Skeletal muscle tissue (tissue), 4 donors: ENCODE results near the gene MOCS3. TPM values are rescaled to one million over a fixed set of nuclear protein-coding genes. Genes with fewer than 3 reads are reported as not detected.

Experiments
- H3K27ac ChIP-seq: one replicate; pipeline ENCODE4 v1.7.0; 2013; ENCODE audit warnings: mild to moderate bottlenecking, low read depth, low read length, inconsistent platforms
- H3K27me3 ChIP-seq, 3 donors: one replicate each; pipeline ENCODE4 v1.7.0; 2013; ENCODE audit warnings: low read length in 3 of 3; ENCODE audit not compliant: control insufficient read depth in 3 of 3, insufficient read depth in 3 of 3
- H3K36me3 ChIP-seq, 3 donors: one replicate each; pipeline ENCODE4 v1.7.0; 2013; ENCODE audit warnings: low read length in 3 of 3; ENCODE audit not compliant: control insufficient read depth in 3 of 3, insufficient read depth in 3 of 3
- H3K4me1 ChIP-seq, 3 donors: one replicate each; pipeline ENCODE4 v1.7.0; 2013; ENCODE audit warnings: low read length in 3 of 3, mild to moderate bottlenecking in 3 of 3; ENCODE audit not compliant: control insufficient read depth in 3 of 3, insufficient read depth in 3 of 3
- H3K4me3 ChIP-seq, 3 donors: one replicate each; pipeline ENCODE4 v1.7.0; 2013; ENCODE audit warnings: low read length in 3 of 3
- H3K9ac ChIP-seq, 3 donors: one replicate each; pipeline ENCODE4 v1.7.0; 2013; ENCODE audit warnings: low read length in 3 of 3, mild to moderate bottlenecking in 3 of 3, moderate library complexity in 2 of 3, low read depth in 1 of 3
- H3K9me3 ChIP-seq, 3 donors: one replicate each; pipeline ENCODE4 v1.7.0; 2013; ENCODE audit warnings: low read length in 3 of 3; ENCODE audit not compliant: control insufficient read depth in 3 of 3
- total RNA-seq: library from RNA; depleted of rRNA; stranded (reverse); fragments of >200 nt; gene quantifications from one replicate; pipeline ENCODE4 v1.2.3, GENCODE V29; 2014
- donor health status: Osteomylitis.

MOCS3 gene, protein sequence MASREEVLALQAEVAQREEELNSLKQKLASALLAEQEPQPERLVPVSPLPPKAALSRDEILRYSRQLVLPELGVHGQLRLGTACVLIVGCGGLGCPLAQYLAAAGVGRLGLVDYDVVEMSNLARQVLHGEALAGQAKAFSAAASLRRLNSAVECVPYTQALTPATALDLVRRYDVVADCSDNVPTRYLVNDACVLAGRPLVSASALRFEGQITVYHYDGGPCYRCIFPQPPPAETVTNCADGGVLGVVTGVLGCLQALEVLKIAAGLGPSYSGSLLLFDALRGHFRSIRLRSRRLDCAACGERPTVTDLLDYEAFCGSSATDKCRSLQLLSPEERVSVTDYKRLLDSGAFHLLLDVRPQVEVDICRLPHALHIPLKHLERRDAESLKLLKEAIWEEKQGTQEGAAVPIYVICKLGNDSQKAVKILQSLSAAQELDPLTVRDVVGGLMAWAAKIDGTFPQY
- total RNA-seq: 6.8 TPM

DNA sequence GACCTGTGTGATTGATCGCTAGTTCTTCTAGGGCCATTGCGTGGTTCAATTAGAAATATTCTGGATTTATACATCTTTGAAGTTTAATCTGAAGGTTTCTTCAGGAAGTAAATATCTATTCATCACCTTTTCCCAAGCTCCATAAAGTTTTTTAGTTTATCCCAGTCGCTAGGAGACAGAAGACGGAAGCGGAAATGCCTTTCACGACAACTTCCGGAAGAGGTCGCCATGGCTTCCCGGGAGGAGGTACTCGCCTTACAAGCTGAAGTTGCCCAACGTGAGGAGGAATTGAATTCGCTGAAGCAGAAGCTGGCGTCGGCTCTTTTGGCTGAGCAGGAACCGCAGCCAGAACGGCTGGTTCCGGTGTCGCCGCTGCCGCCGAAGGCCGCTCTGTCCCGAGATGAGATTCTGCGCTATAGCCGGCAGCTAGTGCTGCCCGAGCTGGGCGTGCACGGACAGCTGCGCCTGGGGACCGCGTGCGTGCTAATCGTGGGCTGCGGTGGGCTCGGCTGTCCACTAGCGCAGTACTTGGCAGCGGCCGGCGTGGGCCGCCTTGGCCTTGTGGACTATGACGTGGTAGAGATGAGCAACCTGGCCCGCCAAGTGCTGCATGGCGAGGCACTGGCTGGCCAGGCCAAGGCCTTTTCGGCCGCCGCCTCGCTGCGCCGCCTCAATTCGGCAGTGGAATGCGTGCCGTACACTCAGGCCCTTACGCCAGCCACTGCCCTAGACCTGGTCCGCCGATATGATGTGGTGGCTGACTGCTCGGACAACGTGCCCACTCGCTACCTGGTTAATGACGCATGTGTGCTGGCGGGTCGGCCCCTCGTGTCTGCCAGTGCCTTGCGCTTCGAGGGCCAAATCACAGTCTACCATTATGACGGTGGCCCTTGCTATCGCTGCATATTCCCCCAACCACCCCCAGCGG is at the start of gene MOCS3:
Gene MOCS3 (plus strand): TSS at position 204 of the 928 bp plus-strand sequence. CDS start 25 bp downstream, at position 229.
- Histone ChIP-seq H3K9me3 (no peaks in the 10 kb centered on the region), H3K4me1 (peaks cover 24 to 32% (median 24%) of the 10 kb centered on the region in 3 donors)

GRCh38 chr20:50909413-50909812 is 49.2 kb upstream of the MOCS3 start:
- H3K36me3 ChIP-seq: no peaks in the 10 kb centered on the region
- H3K4me3 ChIP-seq: no peak overlapping the region
- no peaks in the 10 kb centered on the region for H3K9me3 ChIP-seq
- H3K9ac ChIP-seq: no peak overlapping the region
- H3K4me1 ChIP-seq: peaks cover 9 to 22% (median 15%) of the 10 kb centered on the region in 3 donors
- no peak overlapping the region for H3K27ac ChIP-seq
- H3K27me3 ChIP-seq: no peaks in the 10 kb centered on the region

More for the DNA sequence above, at the start of gene MOCS3:
- Histone ChIP-seq H3K27me3 (no peaks in the 10 kb centered on the region), H3K4me3 (peak within 1 kb of the TSS; percentile 98 to 99 (median 99)), H3K27ac (peak within 1 kb of the TSS; percentile 93), H3K9ac (peak within 1 kb of the TSS; percentile 97 to 98 (median 98)), H3K36me3 (peaks cover 4 to 15% (median 14%) of the 10 kb centered on the region in 3 donors)

- Histone ChIP-seq H3K27me3 (no peaks in the 10 kb centered on the region), H3K27ac (no peak overlapping the region), H3K4me3 (no peak overlapping the region), H3K4me1 (peaks cover 17 to 32% (median 29%) of the 10 kb centered on the region in 3 donors), H3K9me3 (no peaks in the 10 kb centered on the region), H3K36me3 (no peaks in the 10 kb centered on the region), H3K9ac (no peak overlapping the region)
Observed at GRCh38 chr20:50911030-50911429, 47.6 kb upstream of the MOCS3 start.

DNA sequence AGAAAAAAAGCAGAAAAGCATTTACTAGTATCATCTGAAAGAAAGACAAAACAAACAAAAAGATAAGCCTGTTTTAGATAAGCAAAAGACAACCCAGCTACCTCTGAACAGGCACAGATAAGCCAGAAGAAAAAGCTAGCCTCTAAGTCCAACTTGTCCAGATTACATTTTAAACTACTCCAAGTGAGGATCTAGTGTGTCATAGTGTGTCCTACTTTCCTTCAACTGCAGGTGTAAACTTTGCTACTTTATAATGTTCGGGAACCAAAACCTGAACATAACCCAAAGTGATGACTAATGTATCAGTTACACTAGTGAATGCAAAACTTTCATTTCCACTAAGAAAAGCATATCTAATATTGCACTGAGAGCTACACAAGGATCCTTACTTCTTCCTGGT is 46.9 kb upstream of the MOCS3 start:
- Histone ChIP-seq H3K4me1 (peaks cover 23 to 37% (median 36%) of the 10 kb centered on the region in 3 donors), H3K4me3 (no peak overlapping the region), H3K9me3 (no peaks in the 10 kb centered on the region), H3K36me3 (no peaks in the 10 kb centered on the region), H3K27me3 (no peaks in the 10 kb centered on the region), H3K9ac (no peak overlapping the region), H3K27ac (no peak overlapping the region)

DNA sequence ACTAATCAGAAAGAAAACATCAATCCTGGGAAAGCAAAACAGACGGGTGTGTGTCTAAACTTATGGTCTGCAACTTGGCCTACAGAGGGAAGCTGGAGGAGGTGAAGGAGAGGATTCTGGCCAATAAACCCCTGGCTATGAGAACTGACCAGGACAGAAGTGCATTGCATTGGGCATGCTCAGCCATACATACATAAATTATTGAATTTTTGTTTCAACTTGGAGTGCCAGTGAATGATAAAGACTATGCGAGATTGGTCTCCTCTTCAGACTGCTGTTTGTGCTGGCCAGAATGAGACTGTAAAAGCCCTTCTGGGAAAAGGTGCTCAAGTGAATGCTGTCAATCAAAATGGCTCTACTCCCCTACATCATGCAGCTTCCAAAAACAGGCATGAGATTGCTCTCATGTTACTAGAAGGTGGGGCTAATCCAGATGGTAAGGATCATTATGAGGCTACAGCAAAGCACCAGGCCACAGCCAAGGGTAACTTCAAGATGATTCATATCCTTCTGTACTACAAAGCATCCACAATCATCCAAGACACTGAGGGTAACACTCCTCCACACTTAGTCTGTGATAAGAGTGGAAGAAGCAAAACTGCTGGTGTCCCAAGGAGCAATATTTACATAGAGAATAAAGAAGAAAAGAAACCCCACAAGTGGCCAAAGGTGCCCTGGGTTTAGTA is 44.8 kb upstream of the MOCS3 start:
- peaks cover 32 to 56% (median 49%) of the 10 kb centered on the region in 3 donors for H3K4me1 ChIP-seq
- no peak overlapping the region for H3K4me3 ChIP-seq
- H3K27ac ChIP-seq: peak overlapping the region; percentile 33
- no peaks in the 10 kb centered on the region for H3K27me3 ChIP-seq
- no peak overlapping the region for H3K9ac ChIP-seq
- no peaks in the 10 kb centered on the region for H3K9me3 ChIP-seq
- H3K36me3 ChIP-seq: no peaks in the 10 kb centered on the region

DNA sequence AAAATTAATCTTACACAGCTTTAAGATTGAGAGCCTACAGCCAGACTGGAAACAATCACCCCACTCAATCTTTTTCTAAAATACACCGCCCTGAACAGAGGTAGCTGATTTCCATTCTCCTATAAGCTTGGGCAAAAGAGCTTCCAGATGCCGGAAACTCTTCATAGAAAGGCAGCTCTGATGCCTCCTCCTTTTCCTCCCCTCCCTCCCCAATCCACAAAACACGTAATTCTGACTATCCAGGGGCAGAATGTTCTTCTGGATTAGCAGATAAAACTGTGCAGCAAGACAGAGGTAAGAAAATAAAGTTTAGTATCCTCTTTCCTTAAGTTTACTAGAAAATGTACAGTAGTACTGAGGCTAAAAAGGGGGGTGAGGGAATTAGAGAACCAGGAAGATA is 43.2 kb upstream of the MOCS3 start:
- no peak overlapping the region for H3K9ac ChIP-seq
- H3K27ac ChIP-seq: no peak overlapping the region
- H3K4me1 ChIP-seq: peaks cover 32 to 63% (median 54%) of the 10 kb centered on the region in 3 donors
- H3K27me3 ChIP-seq: no peaks in the 10 kb centered on the region
- H3K36me3 ChIP-seq: peaks cover 0 to 4% (median 0%) of the 10 kb centered on the region in 3 donors
- no peak overlapping the region for H3K4me3 ChIP-seq
- H3K9me3 ChIP-seq: no peaks in the 10 kb centered on the region

- Histone ChIP-seq H3K27me3 (no peaks in the 10 kb centered on the region), H3K9ac (no peak overlapping the region), H3K4me3 (no peak overlapping the region), H3K27ac (no peak overlapping the region), H3K36me3 (peaks cover 0 to 4% (median 0%) of the 10 kb centered on the region in 3 donors), H3K4me1 (peaks cover 32 to 62% (median 57%) of the 10 kb centered on the region in 3 donors), H3K9me3 (no peaks in the 10 kb centered on the region)
Observed at GRCh38 chr20:50916257-50916656, 42.4 kb upstream of the MOCS3 start.

DNA sequence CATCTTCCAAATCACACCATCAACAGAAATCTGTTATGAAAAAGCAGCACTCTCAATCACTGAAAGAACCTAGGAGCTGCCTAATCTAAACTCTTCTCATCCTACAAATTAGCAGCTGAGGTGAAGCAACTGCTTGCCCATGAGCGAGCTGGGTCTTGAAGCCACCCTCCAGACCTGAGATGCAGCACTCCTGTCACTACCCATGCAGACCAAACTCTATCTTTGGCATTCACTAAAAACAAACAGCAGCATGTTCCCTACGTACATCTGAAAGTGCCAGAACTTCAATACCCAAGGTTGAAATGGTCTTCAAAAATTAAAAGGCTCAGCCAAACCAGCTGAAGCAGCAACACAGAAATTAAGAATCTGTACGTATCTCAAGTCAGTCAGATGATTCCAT is 41.7 kb upstream of the MOCS3 start:
- peaks cover 34 to 60% (median 59%) of the 10 kb centered on the region in 3 donors for H3K4me1 ChIP-seq
- H3K4me3 ChIP-seq: no peak overlapping the region
- H3K36me3 ChIP-seq: peaks cover 0 to 4% (median 0%) of the 10 kb centered on the region in 3 donors
- H3K9ac ChIP-seq: no peak overlapping the region
- no peak overlapping the region for H3K27ac ChIP-seq
- H3K9me3 ChIP-seq: no peaks in the 10 kb centered on the region
- H3K27me3 ChIP-seq: no peaks in the 10 kb centered on the region

- peaks cover 34 to 56% (median 53%) of the 10 kb centered on the region in 3 donors for H3K4me1 ChIP-seq
- H3K27ac ChIP-seq: no peak overlapping the region
Observed at GRCh38 chr20:50918403-50918802, 40.2 kb upstream of the MOCS3 start.

More at GRCh38 chr20:50918403-50918802, 40.2 kb upstream of the MOCS3 start:
- Histone ChIP-seq H3K4me3 (no peak overlapping the region), H3K9ac (no peak overlapping the region), H3K9me3 (no peaks in the 10 kb centered on the region), H3K27me3 (no peaks in the 10 kb centered on the region), H3K36me3 (peaks cover 0 to 7% (median 0%) of the 10 kb centered on the region in 3 donors)
